Subcutaneous adipose tissue (tissue), 4 donors: ENCODE measurements around the gene OR6C76. TPM values are rescaled to one million over a fixed set of nuclear protein-coding genes. Genes with fewer than 3 reads are reported as not detected.

ENCODE experiments used
- total RNA-seq, 4 donors: library from RNA; depleted of rRNA; stranded (reverse); fragments of >200 nt; gene quantifications; one replicate each; pipeline ENCODE4 v1.1.0, GENCODE V29; 2016
- TF ChIP-seq, protein P1 (sequence below): fragments of 450-650 bp; IDR thresholded peaks from one replicate; pipeline ENCODE4 v1.5.1; 2016; ENCODE audit warnings: low read depth, mild to moderate bottlenecking, control low read depth, antibody characterized with exemption, moderate library complexity

The OR6C76 gene
- total RNA-seq, result not detected

DNA sequence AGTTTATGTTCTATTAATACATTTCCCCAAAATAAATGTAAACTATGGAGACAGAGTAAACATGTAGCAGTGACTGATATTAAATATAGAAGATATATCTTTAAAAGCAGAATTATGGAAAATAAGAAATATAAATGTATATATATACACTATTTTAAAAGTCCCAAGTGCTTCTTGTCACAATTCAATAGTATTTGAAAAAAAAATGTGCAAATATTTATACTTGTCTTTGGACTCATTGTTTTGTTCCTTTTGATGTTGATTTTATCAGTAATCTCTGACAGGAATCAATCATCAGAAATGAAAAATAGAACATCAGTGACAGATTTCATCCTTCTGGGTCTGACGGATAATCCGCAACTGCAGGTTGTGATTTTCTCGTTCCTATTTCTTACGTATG lies at the start of gene OR6C76:
Gene OR6C76 (plus strand): TSS at position 301 of the 400 bp plus-strand sequence. CDS start 0 bp downstream, at position 301.
- TF ChIP-seq, protein P1, sequence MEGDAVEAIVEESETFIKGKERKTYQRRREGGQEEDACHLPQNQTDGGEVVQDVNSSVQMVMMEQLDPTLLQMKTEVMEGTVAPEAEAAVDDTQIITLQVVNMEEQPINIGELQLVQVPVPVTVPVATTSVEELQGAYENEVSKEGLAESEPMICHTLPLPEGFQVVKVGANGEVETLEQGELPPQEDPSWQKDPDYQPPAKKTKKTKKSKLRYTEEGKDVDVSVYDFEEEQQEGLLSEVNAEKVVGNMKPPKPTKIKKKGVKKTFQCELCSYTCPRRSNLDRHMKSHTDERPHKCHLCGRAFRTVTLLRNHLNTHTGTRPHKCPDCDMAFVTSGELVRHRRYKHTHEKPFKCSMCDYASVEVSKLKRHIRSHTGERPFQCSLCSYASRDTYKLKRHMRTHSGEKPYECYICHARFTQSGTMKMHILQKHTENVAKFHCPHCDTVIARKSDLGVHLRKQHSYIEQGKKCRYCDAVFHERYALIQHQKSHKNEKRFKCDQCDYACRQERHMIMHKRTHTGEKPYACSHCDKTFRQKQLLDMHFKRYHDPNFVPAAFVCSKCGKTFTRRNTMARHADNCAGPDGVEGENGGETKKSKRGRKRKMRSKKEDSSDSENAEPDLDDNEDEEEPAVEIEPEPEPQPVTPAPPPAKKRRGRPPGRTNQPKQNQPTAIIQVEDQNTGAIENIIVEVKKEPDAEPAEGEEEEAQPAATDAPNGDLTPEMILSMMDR, result no peak

DNA sequence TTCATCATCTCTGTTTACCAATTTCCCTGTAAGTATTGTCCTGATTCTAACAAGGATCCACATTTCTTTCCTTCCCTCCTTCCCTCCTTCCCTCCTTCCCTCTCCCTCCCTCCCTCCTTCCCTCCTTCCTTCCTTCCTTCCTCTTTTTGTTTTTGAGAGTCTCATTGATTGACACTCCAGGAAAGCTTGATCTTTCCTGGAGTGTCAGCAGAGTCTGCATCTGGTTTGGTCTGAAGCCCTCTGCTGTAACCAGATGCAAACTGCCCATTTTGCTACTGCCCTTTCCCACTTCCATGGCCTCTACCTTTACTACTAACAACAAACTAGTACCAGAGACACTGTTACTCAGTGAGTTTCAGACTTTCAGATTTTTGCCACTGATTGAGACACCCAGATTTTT lies 40.2 kb upstream of the OR6C76 start:
- TF ChIP-seq, protein P1, result no peak

DNA sequence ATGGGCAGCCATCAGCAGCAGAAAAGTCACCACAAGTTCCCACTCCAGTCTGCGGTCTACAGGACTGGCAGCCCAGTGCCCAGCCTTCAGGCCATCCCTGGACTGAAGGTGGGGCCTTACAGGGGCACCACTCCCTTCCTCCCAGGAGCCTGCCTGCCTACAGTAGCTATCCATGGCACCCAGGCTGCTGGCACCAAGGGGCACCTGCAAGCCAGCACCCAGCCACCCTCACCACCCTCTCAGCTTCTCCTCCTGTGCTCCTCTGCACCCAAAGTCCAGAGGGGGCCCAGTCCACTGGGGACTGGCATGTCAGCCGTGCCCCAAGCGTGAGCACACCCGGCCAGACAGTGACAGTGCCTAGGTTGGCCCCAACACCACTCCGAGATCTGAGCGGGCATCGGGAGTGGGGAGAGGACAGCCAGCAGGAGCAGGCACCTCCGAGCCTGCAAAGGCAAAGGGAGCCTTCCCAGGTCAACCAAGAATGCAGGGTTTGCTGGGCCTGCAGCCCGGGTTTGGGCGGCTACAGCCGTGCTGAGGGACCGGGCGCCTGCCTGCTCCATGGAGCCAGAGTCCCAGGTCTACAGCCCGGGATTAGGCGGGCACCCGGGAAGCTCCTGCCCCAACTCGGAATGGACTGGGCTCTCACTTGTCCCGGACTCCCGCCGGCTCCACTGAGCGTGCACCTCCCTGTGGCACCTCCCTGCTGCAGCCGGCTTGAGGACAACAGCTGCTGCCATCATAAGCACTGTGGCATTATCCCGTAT lies 33.8 kb upstream of the OR6C76 start:
- TF ChIP-seq, protein P1, result no peak

DNA sequence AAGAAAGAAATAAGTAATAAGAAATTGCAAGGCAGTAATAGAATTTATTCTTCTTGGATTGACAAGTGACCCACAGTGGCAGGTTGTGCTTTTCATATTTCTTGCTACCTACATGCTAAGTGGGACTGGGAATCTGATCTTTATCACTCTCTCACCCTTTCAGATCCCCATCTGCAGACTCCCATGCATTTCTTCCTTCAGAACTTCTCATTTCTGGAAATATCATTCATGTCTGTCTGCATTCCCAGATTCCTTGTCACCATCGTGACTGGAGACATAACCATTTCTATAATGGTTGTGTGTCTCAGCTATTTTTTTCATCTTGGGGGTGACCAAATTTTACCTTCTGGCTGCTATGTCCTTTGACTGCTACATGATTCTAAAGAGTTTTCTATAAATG lies 29.7 kb upstream of the OR6C76 start:
- TF ChIP-seq, protein P1, result no peak

DNA sequence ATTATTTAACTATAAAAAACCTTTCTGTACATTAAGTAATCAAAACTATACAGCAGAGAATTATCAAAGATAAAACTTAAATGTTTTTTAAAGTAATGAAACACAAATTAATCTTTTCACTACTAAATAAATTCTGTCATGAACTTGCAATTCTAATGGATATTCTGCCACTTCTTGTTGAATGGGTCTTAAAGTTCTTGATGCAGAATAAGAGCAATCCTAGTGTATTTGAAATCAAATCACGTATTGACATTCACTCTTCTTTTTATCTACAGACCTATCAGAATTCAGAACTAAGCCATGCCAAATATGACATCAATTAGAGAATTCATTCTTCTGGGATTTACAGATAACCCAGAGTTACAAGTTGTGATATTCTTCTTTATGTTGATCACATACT lies 25.8 kb upstream of the OR6C76 start, which contains the start of gene OR6C65:
Gene OR6C65 (plus strand): TSS at position 301 of the 400 bp plus-strand sequence. CDS start 0 bp downstream, at position 301.
- TF ChIP-seq, protein P1, result no peak

DNA sequence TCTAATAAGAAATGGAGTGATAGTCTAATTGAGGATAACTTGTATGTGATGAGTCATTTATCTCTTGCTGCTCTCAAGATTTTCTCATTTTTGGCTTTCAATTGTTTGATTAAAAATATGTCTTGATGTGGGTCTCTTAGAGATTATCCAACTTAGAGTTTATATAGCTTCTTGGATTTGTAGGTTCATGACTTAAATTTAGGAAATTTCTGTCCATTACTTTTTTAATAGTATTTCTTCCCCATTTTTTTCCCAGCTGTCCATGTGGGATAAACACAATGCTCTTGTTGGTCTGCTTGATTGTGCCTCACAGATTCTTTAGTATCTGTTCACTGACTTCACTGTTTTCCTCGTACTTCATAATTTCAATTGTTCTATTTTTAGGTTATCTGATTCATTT lies 18.2 kb upstream of the OR6C76 start:
- TF ChIP-seq, protein P1, result no peak

DNA sequence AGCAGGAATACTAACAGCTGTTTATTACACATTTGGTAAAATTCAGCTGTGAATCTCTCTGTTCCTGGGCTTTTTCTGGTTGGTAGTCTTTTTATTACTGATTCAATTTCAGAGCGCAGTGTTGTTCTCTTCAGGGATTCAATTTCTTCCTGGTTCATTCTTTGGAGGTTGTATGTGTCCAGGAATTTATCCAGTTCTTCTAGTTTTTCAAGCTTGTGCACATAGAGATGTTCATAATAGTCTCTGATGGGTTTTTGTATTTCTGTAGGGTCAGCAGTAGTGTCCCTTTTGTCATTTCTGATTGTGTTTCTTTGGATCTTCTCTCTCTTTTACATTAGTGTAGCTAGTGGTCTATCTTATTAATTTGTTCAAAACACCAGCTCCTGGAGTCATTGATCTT lies 9.1 kb upstream of the OR6C76 start:
- TF ChIP-seq, protein P1, result no peak
